Measurements from ENCODE around the gene CD2BP2. TPM values are rescaled to one million over a fixed set of nuclear protein-coding genes. Genes with fewer than 3 reads are reported as not detected.

CD2BP2 gene
- total and polyA plus RNA-seq, 9 of the 15 experiments (the other 6 are each of a cell fraction or from before 2014, with no cell fraction given): 3.9 to 51.1 (median 32.8) TPM

- TF ChIP-seq ATF6 (CRISPR knock-in tag; IDR thresholded peaks at IDR 0.05): no peak
- no peak for TF ChIP-seq SMAD1 (IDR thresholded peaks at IDR 0.05; ENCODE audit: low read depth, low read length, partially characterized antibody)
- TF ChIP-seq, protein P1, sequence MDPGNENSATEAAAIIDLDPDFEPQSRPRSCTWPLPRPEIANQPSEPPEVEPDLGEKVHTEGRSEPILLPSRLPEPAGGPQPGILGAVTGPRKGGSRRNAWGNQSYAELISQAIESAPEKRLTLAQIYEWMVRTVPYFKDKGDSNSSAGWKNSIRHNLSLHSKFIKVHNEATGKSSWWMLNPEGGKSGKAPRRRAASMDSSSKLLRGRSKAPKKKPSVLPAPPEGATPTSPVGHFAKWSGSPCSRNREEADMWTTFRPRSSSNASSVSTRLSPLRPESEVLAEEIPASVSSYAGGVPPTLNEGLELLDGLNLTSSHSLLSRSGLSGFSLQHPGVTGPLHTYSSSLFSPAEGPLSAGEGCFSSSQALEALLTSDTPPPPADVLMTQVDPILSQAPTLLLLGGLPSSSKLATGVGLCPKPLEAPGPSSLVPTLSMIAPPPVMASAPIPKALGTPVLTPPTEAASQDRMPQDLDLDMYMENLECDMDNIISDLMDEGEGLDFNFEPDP (CRISPR knock-in tag; IDR thresholded peaks at IDR 0.05): no peak
- TF ChIP-seq POLR2G (IDR thresholded peaks at IDR 0.05; ENCODE audit: low read depth, low read length): peak; percentile 47
- 0 out of 2 replicates have a peak, but pooled peaks have one; percentile 8 for TF ChIP-seq CREM (IDR thresholded peaks at IDR 0.05; ENCODE audit: low read depth)
- 0 out of 2 replicates have a peak, but pooled peaks have one; percentile 15 for TF ChIP-seq SUPT5H (IDR thresholded peaks at IDR 0.05)
- peak; percentile 48 for TF ChIP-seq RBFOX2 (IDR thresholded peaks at IDR 0.05; ENCODE audit: low read depth, low read length)
- TF ChIP-seq NFATC3 (IDR thresholded peaks at IDR 0.05): no peak
- TF ChIP-seq RAD21 (CRISPR knock-in tag; conservative IDR thresholded peaks at IDR 0.05 in 1 of 2, IDR thresholded peaks at IDR 0.05 in 1 of 2): no peak
- TF ChIP-seq KDM5B (IDR thresholded peaks at IDR 0.05; ENCODE audit: insufficient replicate concordance, low read depth, low read length): peak; percentile 13
- TF ChIP-seq ATF7 (IDR thresholded peaks at IDR 0.05): no peak
- TF ChIP-seq POLR3G (IDR thresholded peaks at IDR 0.05; ENCODE audit: extremely low read depth, insufficient read length, insufficient replicate concordance): no peak
- no peak for TF ChIP-seq PHB (CRISPR knock-in tag; IDR thresholded peaks at IDR 0.05)
- no peak for TF ChIP-seq KDM4B (IDR thresholded peaks at IDR 0.05; ENCODE audit: borderline replicate concordance in 2 of 2, low read depth in 1 of 2)
- TF ChIP-seq ZFX (CRISPR knock-in tag; IDR thresholded peaks at IDR 0.05): peak; percentile 25; the same call in 1 of the 2 replicates
Observed at GRCh38 chr16:30398661-30399434, 43.7 kb upstream of the CD2BP2 start (continued).
